NCI-H1436 treated with DMSO at 0.1 percent for 48 hours (cell line): ENCODE measurements around the gene ROPN1.
"Not testable (repeated sequence)": the region's sequence is repeated elsewhere in the genome, so short reads cannot be mapped to it uniquely, and the experiment has no call there.

Experiments used
- DNase-seq: peaks from one replicate; lab custom pipeline; 2025; lab: John Stamatoyannopoulos, UW

Gene ROPN1

DNA sequence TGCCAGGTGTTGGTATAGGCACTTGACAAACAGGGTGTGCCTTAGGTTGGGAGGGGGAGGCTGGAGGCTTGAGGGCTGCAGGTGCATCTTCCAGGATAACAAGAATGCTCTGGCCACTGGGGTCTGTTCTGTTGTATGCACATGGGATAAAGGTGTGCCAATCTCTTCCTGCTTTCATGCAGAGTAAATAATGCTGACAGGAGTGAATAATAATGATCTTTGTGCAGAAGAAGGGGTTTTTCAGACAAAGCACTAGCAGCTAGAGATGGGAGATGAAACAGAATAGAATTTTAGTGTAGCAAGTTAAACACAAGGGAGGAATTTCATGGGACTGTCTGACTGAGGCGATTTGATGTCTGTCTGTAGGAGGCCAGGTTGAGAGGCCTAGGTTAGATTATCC lies 1.9 kb upstream of the ROPN1 start:
- DNase-seq = no peak

DNA sequence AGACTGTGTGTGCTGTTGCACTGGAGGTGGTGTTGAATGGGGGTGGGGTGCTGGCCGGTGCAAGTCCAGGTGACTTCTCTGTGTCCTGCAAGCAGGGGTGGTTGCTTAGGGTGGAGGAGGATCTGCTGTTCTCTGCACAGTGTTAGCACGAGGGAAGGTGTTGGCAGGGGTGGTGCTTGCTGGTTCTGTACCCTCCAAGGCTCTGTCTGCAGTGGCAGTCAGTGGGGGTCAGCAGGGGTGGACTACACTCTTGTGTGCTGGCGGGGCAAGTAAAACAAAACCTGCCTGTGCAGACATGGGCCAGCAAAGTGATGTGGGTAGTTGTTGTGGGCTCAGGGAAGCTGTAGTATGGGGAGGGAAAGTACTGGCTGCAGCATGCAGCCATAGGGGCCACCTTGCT lies 5.5 kb downstream of the ROPN1 start:
- no peak for DNase-seq

DNA sequence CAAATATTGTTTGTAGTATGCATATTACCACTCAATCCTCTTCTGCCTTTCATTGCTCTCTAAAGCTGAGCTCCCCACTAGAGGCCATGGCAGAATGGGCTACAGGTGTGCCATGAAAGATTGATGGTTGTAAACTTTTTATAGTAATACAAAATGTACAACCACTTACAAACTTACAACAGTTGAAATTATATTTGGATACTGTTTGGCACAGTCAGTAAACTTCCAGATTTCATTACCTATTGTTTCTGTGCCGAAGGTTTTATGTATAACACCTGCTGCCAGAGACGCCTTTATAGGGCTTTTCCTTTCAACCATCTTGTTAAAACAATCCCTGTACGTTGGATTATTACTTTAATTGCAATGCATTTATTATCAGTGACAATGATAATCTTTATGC lies 7.0 kb downstream of the ROPN1 start:
- no peak for DNase-seq

DNA sequence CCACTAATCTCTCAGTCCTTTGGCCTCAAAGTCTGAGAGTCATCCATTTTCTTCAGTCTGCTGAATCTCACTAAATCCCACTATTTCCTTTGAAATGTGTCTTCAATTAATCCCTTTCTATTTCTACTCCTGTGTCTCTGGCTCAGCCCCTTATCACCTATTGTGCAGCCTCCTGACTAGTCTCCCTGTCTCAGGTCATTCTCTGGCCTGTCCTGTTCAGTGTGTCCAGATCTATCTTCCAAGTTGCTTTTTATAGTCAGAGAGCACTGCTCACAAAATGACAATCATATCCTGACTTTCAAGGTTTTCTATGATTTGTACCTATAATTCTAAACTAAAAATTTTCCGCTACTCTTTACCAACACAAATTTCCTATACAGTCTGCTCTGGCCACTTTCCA lies 7.6 kb downstream of the ROPN1 start:
- no peak for DNase-seq

DNA sequence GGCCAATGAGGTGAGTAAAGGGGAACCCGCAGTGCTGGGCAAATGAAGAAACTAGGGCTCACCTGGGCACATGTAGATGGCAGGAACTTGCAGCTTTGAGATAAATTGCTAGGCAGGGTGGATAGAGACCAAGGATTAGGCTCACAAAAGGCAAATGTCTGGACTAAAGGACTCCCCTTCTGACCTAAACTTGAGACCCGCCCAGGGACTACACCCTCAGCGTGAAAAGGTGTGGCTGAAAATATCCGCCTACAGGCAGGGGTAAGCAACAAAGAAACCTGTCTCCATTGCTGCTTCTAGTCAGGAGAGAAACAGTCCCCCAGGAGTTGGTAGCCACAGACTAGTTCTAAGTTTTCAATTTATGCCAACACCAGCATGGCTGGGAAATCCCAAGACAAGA lies 10.6 kb downstream of the ROPN1 start:
- not testable (repeated sequence) for DNase-seq

DNA sequence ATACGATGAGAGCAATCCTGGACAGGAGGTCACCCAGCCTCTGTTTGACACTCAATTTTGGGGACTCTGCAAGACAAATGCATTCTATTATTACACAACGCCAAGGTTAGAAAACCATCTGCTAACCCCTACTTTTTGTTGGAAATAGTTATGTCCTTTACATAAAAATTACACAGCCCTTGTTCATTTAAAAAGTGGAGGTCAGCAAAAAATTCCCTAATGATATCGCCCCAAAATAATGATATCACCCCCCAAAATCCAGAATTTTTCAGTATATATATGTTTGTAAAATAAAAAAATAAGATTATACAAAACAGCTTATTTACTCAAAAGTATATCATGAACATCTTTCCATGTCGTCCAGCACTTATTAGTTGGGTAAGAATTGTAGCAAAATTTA lies 11.4 kb downstream of the ROPN1 start:
- no peak for DNase-seq

DNA sequence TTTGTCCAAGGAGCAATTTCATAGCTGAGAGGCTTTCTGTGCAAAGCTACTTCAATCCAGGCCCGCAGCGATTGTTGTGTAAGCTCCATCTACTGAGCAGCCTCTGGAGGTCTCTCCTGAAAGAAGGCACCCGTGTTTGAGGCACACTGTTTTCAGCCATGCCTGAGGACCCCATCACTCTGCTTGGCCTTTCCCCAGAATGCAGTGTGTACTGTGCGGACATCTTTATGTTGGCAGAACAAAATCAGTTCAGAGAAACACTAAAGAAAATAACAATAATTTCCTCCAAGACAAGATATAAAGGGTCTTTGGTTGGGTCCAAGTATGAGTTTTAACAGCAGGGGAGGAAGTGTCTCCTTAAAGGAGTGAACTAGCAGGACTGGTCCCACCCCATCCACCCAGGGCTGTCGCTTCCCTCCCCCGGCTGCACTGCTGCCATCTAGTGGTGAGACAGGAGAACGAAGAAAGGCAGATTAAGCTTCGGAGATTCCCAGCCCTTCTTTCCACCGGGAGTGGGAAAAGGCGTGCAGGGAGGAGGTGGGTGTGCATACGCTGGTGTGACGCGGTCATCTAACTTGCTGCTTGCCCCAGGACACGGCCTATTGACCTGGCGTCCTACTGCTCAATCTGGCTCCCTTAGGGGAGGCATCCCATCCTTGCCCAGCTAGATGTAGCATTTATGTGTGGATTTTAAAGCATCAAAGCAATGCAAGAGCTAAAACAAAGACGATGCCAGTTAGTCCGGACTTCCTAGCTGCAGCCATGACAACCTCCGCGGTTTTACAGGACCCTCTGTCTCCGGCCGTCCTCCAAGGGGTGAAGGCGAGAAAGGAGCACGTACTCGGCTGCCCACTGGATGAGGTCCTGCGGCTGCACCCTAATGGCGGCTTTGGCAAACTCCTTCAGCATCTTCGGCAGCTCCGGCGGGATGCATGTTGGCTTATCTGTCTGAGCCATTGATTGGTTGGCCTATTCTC lies 12.1 kb downstream of the ROPN1 start:
- DNase-seq = not testable (repeated sequence)

DNA sequence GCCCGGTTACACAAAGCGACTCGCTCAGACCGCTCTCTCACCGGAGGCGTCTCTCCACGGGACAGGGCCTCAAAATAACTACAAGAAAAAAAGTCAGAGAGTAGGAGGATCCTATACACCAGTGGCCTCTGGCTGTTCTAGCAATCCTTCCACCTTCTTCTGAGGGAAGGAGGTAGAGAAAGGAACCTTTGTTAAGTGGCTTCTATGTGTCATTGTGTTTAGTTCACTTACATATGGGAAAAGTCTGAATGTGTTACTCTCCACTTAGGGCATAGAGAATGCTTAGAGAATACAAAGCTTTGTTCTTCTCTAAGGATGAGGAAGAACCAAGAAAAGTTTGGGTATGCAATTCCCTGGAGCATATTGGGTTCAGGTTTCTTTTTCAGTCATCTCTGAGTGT lies 15.0 kb downstream of the ROPN1 start:
- DNase-seq = not testable (repeated sequence)

DNA sequence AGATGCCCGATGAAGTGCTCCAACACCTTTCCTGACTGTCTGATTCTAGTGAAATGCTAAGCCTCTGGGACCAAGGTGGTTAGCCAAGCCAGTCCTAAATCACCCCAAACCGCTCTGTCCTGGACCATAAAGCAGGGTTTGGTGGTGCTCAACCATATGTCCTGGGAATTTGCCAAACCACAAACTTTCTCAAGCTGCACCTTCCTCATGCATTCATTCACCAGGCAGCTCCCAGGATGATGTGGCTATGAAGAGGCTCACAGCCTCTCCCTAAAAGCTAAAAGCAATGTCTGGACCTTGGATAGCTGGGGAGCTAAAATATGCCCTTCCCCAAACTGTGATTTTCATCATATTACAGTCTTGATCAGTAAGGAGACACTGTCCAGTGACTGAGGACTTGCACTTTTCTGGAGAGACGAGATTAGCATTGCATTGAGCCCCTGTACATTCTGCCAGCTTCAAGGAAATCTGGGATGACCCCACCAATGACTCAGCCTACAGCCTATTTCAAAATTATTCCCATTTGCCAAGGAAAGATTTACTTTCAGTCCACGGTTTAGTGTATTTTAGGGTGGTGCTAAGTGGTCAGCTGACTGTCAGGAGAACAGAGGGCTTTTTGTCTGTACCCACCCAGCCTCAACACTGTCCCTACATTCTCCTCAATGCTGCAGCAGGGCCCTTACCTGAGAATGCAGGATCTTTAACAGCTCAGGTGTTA lies 15.6 kb downstream of the ROPN1 start:
- not testable (repeated sequence) for DNase-seq

DNA sequence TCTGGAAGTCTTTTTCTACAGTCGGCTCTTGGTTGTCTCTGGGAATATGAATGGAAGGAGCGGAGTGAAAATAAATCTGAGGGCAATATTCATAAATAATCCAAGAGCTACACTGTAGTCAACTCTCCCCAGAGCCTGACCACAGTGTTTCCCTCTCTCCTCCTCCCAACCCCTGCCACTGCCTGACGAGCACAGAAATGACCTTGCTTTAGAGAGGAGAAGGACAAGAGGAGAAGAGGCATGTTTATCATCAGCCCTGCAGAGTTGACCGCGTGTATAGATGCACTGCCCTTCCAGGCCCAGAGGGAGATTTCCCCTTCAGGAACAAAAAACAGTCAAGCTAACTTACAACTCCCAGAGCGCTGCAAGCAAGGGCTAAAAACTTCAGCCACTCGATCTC lies 16.9 kb downstream of the ROPN1 start:
- not testable (repeated sequence) for DNase-seq

DNA sequence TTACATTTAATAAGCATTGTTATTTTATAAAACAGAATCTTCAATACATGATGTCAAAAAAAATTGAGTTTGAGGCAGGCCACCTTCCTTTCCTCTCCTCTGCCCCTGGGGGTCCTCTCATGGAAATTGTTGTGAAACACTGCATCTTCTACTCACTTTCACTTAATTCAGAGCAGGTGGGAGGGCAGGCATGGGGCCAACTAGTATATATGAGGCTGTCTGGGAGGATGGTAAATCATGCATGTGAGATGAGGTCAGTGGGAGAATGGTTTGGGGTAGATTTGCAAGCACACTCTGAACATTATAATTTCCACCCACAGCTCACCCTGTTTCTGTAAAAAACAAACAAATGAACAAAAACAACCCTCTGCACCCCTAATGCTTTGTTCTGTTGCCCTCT lies 20.5 kb downstream of the ROPN1 start:
- DNase-seq = no peak

DNA sequence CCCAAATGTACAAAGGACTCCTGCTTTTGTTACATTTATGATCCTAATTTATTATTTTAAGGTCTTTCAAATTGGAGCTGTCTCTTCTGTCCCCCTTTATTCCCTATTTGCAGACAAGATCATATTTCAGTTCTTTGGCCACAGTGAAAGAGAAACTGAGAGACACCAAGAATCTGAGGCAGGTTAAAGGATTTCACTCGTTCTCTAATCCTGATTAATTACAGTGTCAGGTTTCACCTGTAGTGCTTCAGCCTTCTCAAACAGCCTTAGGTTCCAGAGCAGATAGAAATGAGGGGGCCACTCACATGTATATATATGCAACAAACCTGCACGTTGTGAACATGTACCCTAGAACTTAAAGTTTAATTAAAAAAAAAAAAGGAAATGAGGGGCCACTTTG lies 24.7 kb downstream of the ROPN1 start:
- not testable (repeated sequence) for DNase-seq

DNA sequence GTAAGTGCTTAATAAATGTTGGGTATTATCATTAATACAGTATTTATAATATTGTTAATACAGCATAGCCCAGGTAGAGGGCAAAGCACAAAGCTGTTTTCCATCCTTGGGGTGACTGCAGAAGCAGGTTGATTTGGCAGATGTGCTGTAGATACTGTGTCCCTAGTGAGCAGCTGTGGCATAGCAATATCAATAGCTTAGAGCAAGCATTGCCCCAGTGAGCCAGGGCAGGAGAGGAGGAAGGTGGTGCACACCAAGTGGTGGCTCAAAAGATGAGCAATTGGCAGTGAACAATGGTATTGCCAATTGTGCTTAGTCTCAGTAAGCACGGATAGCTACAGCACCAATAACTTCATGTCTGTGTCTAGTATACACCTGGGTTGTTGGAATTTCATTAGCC lies 25.1 kb downstream of the ROPN1 start:
- DNase-seq = not testable (repeated sequence)

DNA sequence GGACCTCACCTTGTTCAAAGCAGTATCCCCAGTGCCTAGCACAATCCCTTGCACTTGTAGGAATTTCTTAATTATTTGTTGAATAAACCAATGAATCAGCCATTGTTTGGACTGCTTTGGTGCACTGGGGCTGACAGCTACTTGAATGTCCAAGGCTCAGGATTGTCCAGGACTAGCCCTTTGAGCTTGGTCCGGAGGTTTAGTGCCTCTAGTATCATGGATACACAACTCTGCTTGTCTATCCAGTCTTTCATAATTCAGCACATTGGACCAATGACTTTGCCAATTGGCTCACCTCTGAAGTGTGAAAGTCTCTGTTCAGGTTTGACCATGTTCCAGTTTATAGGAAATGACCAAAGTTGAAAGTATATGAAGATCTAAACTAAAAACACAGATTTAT lies 27.1 kb downstream of the ROPN1 start:
- DNase-seq = not testable (repeated sequence)

DNA sequence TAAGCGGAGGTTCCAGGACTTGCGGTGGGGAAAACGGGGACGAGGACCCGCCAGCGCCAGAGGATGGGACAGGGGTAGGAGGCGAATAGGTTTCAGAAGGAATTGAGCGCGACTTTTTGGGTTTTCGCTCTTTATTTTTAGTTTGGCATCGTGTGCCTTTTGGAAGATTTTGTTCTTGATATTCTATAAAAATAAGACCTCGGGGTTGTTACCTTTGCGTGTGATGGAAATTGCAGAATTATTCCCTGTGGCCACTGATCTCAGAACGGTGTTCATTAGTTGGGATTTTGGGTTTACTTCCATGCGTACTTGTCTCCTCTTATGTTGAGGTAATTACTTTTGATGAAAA lies 30.4 kb downstream of the ROPN1 start:
- DNase-seq = no peak

DNA sequence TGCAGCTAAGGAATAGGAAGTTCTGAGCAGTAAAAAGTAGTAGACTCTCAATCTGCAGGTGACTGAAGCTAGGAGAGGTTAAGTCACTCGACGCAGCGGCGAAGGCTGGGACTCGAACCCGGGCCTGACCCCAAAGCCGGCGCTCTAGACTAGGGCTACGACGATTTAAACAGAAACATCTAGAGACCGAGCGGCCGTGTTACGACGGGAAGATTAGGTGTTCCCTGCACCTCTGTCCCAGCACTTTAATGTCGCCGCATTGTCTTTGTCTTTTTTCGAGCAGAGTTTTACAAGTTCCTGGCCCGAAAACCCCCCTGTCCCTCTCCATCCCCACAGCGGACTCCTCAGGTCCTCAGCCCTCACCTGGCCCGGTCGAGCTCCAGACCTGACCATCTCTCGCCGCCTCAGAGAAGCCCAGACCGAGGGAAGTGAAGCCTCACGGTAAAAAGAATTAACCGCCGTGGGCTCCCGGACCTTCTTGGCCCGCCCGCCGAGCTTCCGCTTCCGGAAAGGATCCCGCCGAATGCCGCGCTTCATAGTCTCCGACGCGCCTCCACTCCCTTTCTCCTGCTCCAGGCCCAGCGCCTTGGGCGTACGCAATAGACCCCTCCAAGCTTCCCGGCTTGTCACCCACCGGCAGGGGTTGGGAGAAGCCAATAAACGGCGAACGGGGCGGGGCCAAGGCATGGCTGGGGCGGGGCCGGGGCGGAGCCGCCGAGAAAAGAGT lies 31.0 kb downstream of the ROPN1 start, which contains the start of gene CCDC14:
CCDC14 (minus strand) TSS at position 449 of the 727 bp plus-strand sequence; CDS start at position 393, 56 bp downstream.
- DNase-seq = peak; percentile 89

DNA sequence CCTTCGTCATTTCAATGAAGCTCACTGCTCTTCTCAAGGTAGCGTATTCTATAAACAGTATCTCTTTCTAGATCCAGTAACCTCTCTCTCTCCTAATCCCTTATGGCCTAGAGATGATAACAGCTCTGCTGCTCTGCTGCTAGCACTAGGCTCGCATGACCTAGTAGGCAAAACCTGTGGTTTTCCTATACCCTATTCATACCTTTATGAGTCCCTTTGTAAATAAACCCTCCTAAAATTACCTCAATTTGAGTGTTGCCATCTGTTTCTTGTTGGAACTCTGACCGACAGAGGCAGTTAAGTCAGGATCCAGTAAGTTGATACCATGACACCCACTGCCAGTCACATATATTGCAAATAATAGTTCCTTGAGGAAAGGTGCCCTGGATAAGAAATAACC lies 38.2 kb downstream of the ROPN1 start:
- DNase-seq = no peak

DNA sequence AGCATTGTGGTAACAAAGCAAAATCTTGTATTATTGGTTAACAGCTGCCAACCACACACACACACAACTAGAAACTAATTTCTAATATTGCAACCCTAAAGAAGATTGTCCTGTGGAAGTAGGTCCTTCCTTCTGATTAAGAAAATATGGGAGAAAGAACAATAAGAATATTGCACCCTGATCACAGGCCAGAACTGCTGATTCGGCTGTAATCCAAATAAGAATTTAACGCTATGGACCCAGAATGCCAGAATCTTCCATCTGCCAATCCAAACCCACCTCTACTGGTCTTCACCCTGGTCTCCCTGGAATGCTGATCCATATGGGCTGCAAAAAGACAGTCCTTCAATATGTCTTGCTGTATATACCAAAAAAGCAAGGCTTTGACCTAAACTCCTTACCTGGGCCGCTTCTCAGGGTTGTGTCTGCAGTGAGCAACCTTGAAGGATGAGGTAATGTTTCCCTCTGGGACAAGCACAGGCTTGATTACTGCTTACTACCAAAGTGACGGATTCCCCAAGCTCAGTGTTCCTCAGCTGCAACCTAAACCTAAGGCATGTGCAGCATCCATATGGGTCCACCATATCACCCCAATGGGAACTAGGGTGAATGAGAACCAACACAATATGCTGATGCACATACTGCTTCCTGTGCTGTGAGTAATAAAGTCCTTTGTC lies 38.9 kb downstream of the ROPN1 start:
- no peak for DNase-seq

DNA sequence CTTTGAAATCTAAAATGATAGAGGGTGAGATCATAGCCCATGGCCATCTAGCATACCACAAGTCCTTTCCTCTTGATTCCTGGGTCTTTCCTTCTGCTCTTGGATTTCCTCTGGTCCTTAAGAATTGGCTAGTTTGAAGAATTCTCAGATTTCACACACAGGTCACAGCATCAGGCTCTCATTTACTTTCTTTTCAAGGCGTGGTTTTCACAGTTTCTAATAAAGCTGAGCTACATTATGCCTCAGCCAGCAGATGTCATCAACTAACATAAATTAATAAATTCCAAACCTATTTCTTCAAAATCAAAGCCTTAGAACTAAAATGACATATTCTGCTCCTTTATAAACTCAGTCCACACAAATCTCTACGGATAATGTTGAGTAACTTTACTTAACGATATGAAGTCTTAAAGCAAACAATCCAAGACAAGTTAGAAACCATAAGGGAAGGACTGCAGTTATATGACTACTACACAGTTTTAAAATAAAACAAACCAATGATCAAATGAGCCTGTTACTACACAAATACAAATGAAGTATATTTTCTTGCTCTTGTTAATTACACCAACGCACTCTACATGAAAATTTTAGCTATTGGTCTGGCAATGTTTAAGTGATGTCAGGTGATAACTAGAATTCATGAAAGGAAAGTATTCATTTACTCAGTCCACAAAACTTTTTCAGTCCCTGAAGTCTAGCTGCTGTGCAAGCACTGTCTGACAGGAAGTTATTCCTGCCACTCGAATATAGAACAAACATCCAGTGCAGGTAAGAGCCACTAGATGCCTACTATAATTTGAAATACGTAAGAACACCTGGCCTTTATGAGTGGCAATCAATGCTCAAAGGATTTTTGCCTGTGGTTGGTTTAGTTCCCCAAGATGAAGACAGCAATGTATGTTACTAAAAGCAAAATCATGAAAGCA lies 40.1 kb downstream of the ROPN1 start:
- DNase-seq = peak; percentile 47

DNA sequence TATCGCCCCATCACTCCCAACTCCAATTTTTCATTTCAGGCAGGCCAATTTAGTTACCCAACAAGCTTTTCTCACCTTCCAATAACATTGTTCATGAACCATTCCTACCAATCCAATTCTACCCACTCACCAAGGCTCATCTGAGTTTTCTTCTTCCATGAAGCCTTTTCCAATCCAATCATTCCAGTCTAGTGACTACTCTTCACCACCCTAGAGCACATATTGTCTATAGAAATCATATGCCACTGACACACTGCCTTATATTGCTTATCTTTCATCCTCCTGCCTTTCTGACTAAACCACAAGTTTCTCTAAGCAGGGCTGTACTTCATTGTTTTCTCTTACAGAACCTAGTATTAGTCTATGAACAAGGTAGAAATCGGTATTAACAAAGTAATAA lies 42.3 kb downstream of the ROPN1 start:
- DNase-seq = no peak

DNA sequence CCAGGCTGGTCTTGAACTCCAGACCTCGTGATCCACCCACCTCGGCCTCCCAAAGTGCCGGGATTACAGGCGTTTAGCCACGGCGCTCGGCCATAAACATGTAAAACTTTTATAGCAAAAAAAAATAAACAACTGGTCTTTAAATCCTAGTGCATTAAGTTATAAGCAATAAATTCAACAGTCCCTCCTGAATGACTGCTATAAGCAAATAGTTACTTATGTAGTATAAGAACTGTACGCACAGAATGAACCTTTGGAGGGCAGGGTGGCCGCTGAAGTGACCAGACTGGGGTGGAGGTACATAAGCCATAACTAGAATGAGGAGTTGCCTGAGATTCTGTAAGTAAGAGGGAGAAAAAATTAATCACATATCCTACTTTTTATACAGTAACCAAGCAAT lies 43.5 kb downstream of the ROPN1 start:
- DNase-seq = no peak
